G401.6 (cell line): Measurements from ENCODE around the gene AGPAT3.

Source experiments
- FAIRE-seq: peaks from 2 replicates; lab custom pipeline; 2012; peaks lifted over from hg19 to GRCh38; lab: Jason Lieb, UNC

AGPAT3 gene

GRCh38 chr21:43864313-43864961 lies 586 bp upstream of the AGPAT3 start:
- FAIRE-seq: no peak

DNA sequence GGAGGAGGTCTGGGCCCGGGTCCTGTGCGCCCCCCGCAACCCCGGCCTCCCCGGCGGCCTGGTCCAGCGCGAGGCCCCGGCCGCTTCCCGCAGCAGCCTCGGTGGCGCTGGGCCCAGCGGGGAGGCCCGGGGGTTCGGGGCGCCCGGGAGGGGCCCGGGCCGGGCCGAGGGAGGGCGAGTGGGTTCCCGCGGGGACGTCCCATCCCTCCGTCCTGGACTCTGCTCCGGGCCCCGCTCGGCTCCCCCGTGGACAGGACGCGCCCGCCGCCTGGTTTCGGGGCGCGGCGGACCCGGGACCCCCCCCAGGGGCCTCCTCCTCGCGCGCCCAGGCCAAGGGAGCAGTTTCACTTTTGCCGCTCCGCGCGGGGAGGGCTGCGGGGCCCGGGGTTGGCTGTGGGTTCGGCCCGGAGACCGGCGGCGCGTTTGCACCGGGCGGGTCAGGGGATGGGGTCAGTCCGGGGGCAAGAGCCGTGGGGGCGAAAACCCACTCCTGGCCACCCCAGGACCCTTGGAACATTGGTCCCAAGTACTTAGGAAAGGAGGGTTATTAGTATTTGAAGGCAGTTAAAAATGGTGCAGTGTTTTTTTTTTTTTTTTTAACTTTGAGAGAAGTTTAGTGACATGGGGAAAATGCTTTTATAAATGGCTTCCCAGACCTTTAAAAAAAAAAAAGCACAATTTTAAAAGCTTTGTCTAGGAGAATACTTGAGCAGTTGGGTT lies 677 bp downstream of the AGPAT3 start:
- FAIRE-seq: peak; percentile 6

GRCh38 chr21:43866260-43866629 lies 1.2 kb downstream of the AGPAT3 start:
- no peak for FAIRE-seq

- FAIRE-seq: no peak
Measured at GRCh38 chr21:43866659-43867331, 1.8 kb downstream of the AGPAT3 start.

- no peak for FAIRE-seq
Measured at GRCh38 chr21:43867332-43867703, 2.3 kb downstream of the AGPAT3 start.

DNA sequence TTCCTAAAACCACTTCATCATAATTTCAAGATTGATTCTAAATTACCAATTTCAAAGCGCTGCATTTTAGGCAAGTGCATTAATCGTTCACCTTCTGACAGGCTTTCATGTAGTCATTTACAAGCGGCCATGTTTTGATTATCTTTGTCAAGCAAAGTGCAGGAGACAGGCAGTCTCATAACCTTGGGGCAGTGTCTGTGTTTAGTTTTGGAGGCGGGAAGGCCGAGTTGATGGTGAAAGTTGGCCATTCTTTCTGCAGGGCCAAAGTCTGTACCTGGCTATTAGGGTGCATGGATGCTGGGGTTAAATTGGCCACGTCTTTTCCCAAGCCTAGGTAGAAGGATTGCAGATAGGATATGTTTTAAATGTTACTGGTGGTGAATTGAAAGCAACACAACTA lies 2.9 kb downstream of the AGPAT3 start:
- no peak for FAIRE-seq

DNA sequence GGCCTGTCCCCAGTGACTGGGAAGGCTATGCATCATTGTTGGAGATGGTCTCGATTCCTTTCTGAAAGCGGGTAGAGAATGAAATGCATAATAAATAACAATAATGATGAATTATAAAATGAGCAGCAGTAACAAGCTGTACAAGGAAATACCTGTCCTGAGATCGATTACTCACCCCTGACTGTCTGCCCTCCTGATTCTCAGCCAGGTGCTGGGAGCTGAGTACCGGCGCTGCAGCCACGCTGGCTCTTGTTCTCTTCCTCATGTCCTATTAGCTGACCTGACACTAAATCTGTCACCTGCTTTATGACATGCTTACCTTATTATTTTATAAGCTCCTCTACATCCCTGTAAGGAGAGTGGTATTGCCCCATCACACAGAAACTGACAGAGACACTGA lies 3.4 kb downstream of the AGPAT3 start:
- no peak for FAIRE-seq

GRCh38 chr21:43869486-43870325 lies 4.7 kb downstream of the AGPAT3 start:
- FAIRE-seq: no peak

DNA sequence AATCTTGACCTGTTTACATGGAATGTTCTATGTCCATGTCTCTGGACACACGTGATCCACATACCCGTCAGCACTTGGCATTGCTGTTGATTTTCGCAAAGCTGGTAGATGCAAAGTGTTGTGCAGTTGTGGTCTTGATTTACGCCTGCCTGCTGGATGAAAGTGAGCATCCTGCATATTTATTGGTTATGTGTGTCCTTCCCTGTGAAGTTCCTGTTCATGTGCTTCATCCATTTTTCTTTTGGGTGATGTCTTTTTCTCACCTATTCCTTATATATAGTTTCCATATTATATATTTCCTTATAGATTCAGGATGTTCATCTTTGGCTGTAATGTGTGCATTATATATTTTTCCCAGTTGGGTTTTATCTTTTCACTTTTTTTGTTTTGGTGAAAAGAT lies 6.5 kb downstream of the AGPAT3 start:
- FAIRE-seq: no peak

- FAIRE-seq: no peak
Measured at GRCh38 chr21:43872531-43873197, 7.6 kb downstream of the AGPAT3 start.

GRCh38 chr21:43873673-43874072 lies 8.7 kb downstream of the AGPAT3 start:
- no peak for FAIRE-seq

GRCh38 chr21:43874085-43874805 lies 9.2 kb downstream of the AGPAT3 start:
- FAIRE-seq: no peak

- FAIRE-seq: no peak
Measured at GRCh38 chr21:43876605-43877004, 11.6 kb downstream of the AGPAT3 start.

GRCh38 chr21:43877936-43878575 lies 13.0 kb downstream of the AGPAT3 start:
- FAIRE-seq: no peak

DNA sequence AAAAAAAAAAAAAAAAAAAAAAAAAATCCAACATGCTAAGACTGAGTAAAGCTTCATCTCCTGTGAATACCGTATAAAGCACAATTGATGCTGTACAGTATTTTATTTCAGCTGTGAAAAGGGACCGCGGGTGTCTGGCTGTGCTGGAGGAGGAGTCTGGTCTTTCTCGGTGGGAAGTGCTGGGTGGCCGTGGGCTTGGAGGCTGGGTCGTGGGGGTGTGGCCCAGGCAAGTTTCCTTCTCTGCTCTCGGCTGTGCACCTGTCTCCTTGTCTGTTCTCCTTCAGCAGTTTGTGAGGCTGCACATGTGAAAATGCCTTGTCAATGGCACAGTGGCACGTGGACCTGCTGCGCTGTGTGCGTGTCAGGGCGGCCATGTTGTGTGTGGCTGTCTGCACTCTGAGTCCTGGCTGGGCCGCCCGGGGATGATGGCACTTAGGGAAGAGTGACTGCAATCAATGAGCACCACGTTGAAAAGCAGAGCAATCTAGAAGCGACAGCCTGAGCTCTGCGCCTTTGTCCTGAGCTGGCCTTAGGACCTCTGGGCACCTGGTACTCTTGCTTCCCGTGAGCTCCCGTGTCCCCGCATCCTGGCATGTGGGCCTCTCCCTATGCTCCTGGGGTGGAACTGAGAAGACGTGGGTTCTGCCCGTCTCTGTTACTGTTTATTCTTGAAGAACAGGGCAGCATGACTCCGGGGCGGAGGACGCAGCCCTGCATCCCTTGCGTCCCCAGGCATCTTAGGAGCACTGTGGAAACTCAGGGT lies 14.5 kb downstream of the AGPAT3 start:
- FAIRE-seq: no peak

GRCh38 chr21:43880111-43880985 lies 15.3 kb downstream of the AGPAT3 start:
- no peak for FAIRE-seq

- FAIRE-seq: no peak
Measured at GRCh38 chr21:43881283-43881682, 16.3 kb downstream of the AGPAT3 start.

DNA sequence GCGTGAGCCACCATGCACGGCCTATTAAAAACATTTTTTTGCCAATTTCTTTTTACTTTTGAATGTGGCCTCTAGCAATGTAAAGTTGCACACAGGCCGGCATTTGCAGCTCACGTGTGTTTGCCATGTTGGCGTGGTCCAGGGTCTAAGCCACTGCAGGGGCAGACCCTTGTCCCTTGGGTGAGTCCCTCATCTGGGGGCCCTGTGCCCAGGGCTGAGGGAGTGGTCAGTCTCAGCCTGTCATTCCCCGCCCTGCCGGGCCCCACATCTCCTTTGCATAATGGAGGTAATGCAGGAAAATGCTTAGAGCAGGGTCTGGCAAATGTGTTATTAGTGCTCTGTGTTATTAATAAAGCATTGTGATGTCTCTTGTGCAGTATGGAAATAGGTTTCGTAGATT lies 16.9 kb downstream of the AGPAT3 start:
- FAIRE-seq: no peak

- FAIRE-seq: no peak
Measured at GRCh38 chr21:43882952-43883545, 18.0 kb downstream of the AGPAT3 start.
